ENCODE results near the gene GRK4.
A peak's percentile ranks its signal among the peaks of the same experiment; 100 is the strongest.

DNA sequence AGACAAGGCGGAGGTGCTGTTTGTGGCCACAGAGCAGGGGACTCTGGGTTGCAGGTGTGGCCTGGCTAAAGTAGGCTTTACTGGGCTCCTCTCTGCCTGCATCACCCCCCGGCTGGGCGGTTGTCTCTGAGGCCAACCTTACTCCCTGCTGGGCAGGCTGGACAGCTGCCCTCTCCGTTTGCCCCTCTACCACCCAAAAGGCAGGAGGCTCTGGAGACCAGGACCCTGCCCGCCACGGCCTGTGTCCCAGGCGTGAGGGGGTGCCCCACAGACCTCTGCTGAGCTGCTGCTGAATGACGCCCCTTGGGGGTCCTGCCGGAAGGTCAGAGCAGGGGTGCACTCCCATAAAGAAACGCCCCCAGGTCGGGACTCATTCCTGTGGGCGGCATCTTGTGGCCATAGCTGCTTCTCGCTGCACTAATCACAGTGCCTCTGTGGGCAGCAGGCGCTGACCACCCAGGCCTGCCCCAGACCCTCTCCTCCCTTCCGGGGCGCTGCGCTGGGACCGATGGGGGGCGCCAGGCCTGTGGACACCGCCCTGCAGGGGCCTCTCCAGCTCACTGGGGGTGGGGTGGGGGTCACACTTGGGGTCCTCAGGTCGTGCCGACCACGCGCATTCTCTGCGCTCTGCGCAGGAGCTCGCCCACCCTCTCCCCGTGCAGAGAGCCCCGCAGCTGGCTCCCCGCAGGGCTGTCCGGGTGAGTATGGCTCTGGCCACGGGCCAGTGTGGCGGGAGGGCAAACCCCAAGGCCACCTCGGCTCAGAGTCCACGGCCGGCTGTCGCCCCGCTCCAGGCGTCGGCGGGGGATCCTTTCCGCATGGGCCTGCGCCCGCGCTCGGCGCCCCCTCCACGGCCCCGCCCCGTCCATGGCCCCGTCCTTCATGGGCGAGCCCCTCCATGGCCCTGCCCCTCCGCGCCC is 110.0 kb downstream of the GRK4 start:
- TF ChIP-seq SIN3A (IDR thresholded peaks at IDR 0.05; ENCODE audit: low read depth, low read length) = no peak
- no peak for TF ChIP-seq CEBPB (IDR thresholded peaks at IDR 0.05; ENCODE audit: borderline replicate concordance in 1 of 2, low read depth in 2 of 2, low read length in 2 of 2)
- no peak for TF ChIP-seq EP300 (IDR thresholded peaks at IDR 0.05; ENCODE audit: borderline replicate concordance in 1 of 2, control insufficient read depth in 1 of 2, low read depth in 2 of 2, low read length in 2 of 2)
- 0 out of 2 replicates have a peak, but pooled peaks have one; percentile 61 for TF ChIP-seq POLR2A (IDR thresholded peaks at IDR 0.05; ENCODE audit: low read depth, low read length)
- TF ChIP-seq BHLHE40 (IDR thresholded peaks at IDR 0.05; ENCODE audit: borderline replicate concordance in 1 of 2, low read depth in 2 of 2, low read length in 1 of 2) = peak in 1 of 2 experiments; percentile 30; a peak in 2 of 4 replicates
- TF ChIP-seq, protein P1, sequence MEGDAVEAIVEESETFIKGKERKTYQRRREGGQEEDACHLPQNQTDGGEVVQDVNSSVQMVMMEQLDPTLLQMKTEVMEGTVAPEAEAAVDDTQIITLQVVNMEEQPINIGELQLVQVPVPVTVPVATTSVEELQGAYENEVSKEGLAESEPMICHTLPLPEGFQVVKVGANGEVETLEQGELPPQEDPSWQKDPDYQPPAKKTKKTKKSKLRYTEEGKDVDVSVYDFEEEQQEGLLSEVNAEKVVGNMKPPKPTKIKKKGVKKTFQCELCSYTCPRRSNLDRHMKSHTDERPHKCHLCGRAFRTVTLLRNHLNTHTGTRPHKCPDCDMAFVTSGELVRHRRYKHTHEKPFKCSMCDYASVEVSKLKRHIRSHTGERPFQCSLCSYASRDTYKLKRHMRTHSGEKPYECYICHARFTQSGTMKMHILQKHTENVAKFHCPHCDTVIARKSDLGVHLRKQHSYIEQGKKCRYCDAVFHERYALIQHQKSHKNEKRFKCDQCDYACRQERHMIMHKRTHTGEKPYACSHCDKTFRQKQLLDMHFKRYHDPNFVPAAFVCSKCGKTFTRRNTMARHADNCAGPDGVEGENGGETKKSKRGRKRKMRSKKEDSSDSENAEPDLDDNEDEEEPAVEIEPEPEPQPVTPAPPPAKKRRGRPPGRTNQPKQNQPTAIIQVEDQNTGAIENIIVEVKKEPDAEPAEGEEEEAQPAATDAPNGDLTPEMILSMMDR (IDR thresholded peaks at IDR 0.05 in 2 of 3, conservative IDR thresholded peaks at IDR 0.05 in 1 of 3; ENCODE audit: control insufficient read depth in 2 of 3, extremely low read depth in 1 of 3, insufficient read depth in 1 of 3, low read depth in 3 of 3, low read length in 3 of 3) = no peak
- TF ChIP-seq BCL11A (IDR thresholded peaks at IDR 0.05; ENCODE audit: low read depth, low read length) = no peak
- TF ChIP-seq, protein P2, sequence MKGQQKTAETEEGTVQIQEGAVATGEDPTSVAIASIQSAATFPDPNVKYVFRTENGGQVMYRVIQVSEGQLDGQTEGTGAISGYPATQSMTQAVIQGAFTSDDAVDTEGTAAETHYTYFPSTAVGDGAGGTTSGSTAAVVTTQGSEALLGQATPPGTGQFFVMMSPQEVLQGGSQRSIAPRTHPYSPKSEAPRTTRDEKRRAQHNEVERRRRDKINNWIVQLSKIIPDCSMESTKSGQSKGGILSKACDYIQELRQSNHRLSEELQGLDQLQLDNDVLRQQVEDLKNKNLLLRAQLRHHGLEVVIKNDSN (IDR thresholded peaks at IDR 0.05; ENCODE audit: borderline replicate concordance, extremely low read length, insufficient read depth, low read depth, low read length) = no peak
- TF ChIP-seq JUND (IDR thresholded peaks at IDR 0.05; ENCODE audit: low read depth, low read length) = no peak
- TF ChIP-seq NRF1 (conservative IDR thresholded peaks at IDR 0.05; ENCODE audit: low read depth, low read length) = no peak
- TF ChIP-seq WRNIP1 (IDR thresholded peaks at IDR 0.05; ENCODE audit: borderline replicate concordance, low read depth, low read length) = no peak
- TF ChIP-seq, protein P3, sequence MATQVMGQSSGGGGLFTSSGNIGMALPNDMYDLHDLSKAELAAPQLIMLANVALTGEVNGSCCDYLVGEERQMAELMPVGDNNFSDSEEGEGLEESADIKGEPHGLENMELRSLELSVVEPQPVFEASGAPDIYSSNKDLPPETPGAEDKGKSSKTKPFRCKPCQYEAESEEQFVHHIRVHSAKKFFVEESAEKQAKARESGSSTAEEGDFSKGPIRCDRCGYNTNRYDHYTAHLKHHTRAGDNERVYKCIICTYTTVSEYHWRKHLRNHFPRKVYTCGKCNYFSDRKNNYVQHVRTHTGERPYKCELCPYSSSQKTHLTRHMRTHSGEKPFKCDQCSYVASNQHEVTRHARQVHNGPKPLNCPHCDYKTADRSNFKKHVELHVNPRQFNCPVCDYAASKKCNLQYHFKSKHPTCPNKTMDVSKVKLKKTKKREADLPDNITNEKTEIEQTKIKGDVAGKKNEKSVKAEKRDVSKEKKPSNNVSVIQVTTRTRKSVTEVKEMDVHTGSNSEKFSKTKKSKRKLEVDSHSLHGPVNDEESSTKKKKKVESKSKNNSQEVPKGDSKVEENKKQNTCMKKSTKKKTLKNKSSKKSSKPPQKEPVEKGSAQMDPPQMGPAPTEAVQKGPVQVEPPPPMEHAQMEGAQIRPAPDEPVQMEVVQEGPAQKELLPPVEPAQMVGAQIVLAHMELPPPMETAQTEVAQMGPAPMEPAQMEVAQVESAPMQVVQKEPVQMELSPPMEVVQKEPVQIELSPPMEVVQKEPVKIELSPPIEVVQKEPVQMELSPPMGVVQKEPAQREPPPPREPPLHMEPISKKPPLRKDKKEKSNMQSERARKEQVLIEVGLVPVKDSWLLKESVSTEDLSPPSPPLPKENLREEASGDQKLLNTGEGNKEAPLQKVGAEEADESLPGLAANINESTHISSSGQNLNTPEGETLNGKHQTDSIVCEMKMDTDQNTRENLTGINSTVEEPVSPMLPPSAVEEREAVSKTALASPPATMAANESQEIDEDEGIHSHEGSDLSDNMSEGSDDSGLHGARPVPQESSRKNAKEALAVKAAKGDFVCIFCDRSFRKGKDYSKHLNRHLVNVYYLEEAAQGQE (IDR thresholded peaks at IDR 0.05; ENCODE audit: low read depth, low read length) = no peak
- no peak for TF ChIP-seq EZH2 (IDR thresholded peaks at IDR 0.05; ENCODE audit: borderline replicate concordance, control insufficient read depth, low read depth, low read length)
- TF ChIP-seq RAD21 (IDR thresholded peaks at IDR 0.05; ENCODE audit: insufficient read depth, low read depth, low read length) = no peak
